HG02763 (cell line): ENCODE results near the gene SLC1A3.

Experiments
- ATAC-seq: cut with Tn5 transposase; IDR thresholded peaks from one replicate; pipeline ENCODE4 v1.9.1; 2021; ENCODE audit warnings: mild to moderate bottlenecking, moderate library complexity; ENCODE audit not compliant: unreplicated experiment

The SLC1A3 gene

GRCh38 chr5:36599986-36600779, 6.2 kb upstream of the SLC1A3 start:
- no peak for ATAC-seq

- ATAC-seq = no peak
Observed at GRCh38 chr5:36600917-36601527, 5.4 kb upstream of the SLC1A3 start.

- no peak for ATAC-seq
Observed at GRCh38 chr5:36602704-36603321, 3.6 kb upstream of the SLC1A3 start.

- ATAC-seq = no peak
Observed at GRCh38 chr5:36605241-36605640, 1.2 kb upstream of the SLC1A3 start.

GRCh38 chr5:36606036-36606427, 374 bp upstream of the SLC1A3 start:
- no peak for ATAC-seq

- ATAC-seq = no peak
Observed at GRCh38 chr5:36607114-36607571, 737 bp downstream of the SLC1A3 start.

- no peak for ATAC-seq
Observed at GRCh38 chr5:36607838-36608783, 1.7 kb downstream of the SLC1A3 start.

GRCh38 chr5:36610621-36611020, 4.2 kb downstream of the SLC1A3 start:
- no peak for ATAC-seq

- no peak for ATAC-seq
Observed at GRCh38 chr5:36611520-36612274, 5.3 kb downstream of the SLC1A3 start.

- no peak for ATAC-seq
Observed at GRCh38 chr5:36613241-36613640, 6.8 kb downstream of the SLC1A3 start.

GRCh38 chr5:36613771-36614656, 7.6 kb downstream of the SLC1A3 start:
- ATAC-seq = no peak

GRCh38 chr5:36614657-36615308, 8.4 kb downstream of the SLC1A3 start:
- no peak for ATAC-seq

GRCh38 chr5:36619012-36619635, 12.7 kb downstream of the SLC1A3 start:
- ATAC-seq = no peak

GRCh38 chr5:36621985-36622384, 15.6 kb downstream of the SLC1A3 start:
- ATAC-seq = no peak

GRCh38 chr5:36623832-36624231, 17.4 kb downstream of the SLC1A3 start:
- no peak for ATAC-seq

GRCh38 chr5:36624277-36624676, 17.9 kb downstream of the SLC1A3 start:
- no peak for ATAC-seq

- no peak for ATAC-seq
Observed at GRCh38 chr5:36628695-36629094, 22.3 kb downstream of the SLC1A3 start.

GRCh38 chr5:36629729-36630128, 23.3 kb downstream of the SLC1A3 start:
- no peak for ATAC-seq
